NCI-H1105 treated with DMSO at 0.1 percent for 48 hours (cell line): ENCODE measurements around the gene LIMD2.

Experiments
- DNase-seq: peaks from one replicate; lab custom pipeline; 2025; lab: John Stamatoyannopoulos, UW

The LIMD2 gene

GRCh38 chr17:63681530-63681929, 18.4 kb downstream of the LIMD2 start:
- no peak for DNase-seq

- no peak for DNase-seq
Observed at GRCh38 chr17:63680700-63681099, 19.2 kb downstream of the LIMD2 start.

- DNase-seq: no peak
Observed at GRCh38 chr17:63679214-63679613, 20.7 kb downstream of the LIMD2 start.

- DNase-seq: no peak
Observed at GRCh38 chr17:63676584-63676983, 23.3 kb downstream of the LIMD2 start.

- DNase-seq: peak; percentile 80
Observed at GRCh38 chr17:63675607-63676546, 24.0 kb downstream of the LIMD2 start.

- DNase-seq: no peak
Observed at GRCh38 chr17:63675231-63675606, 24.7 kb downstream of the LIMD2 start.

GRCh38 chr17:63672856-63673255, 27.1 kb downstream of the LIMD2 start:
- DNase-seq: no peak

- DNase-seq: no peak
Observed at GRCh38 chr17:63665527-63666214, 34.3 kb downstream of the LIMD2 start.

GRCh38 chr17:63659850-63660249, 40.1 kb downstream of the LIMD2 start:
- no peak for DNase-seq

- no peak for DNase-seq
Observed at GRCh38 chr17:63658366-63658765, 41.6 kb downstream of the LIMD2 start.

GRCh38 chr17:63657786-63658185, 42.1 kb downstream of the LIMD2 start:
- no peak for DNase-seq

- no peak for DNase-seq
Observed at GRCh38 chr17:63653050-63653449, 46.9 kb downstream of the LIMD2 start.

- no peak for DNase-seq
Observed at GRCh38 chr17:63652106-63652505, 47.8 kb downstream of the LIMD2 start.

- DNase-seq: no peak
Observed at GRCh38 chr17:63649813-63650212, 50.1 kb downstream of the LIMD2 start.

GRCh38 chr17:63647936-63648335, 52.0 kb downstream of the LIMD2 start:
- no peak for DNase-seq

- DNase-seq: no peak
Observed at GRCh38 chr17:63647065-63647725, 52.7 kb downstream of the LIMD2 start.

GRCh38 chr17:63646488-63646806, 53.5 kb downstream of the LIMD2 start:
- DNase-seq: no peak
